GM12878 (cell line): ENCODE measurements around the gene SLC4A5. TPM values are rescaled to one million over a fixed set of nuclear protein-coding genes. Genes with fewer than 3 reads are reported as not detected.

ENCODE experiments used
- BHLHE40 ChIP-seq, 2 experiments: fragments of 450-650 bp in 1 of 2; IDR thresholded peaks; 2 replicates each; pipeline ENCODE4 v1.6.1; 2011 to 2017; ENCODE audit warnings: low read depth in 2 of 2, borderline replicate concordance in 1 of 2, improper control_type of control experiment in 1 of 2, low read length in 1 of 2, mild to moderate bottlenecking in 1 of 2
- BRCA1 ChIP-seq: IDR thresholded peaks from 2 replicates; pipeline ENCODE4 v1.6.1; 2011; ENCODE audit warnings: low read depth, low read length, improper control_type of control experiment
- CBFB ChIP-seq: IDR thresholded peaks from 2 replicates; pipeline ENCODE4 v1.6.1; 2016; ENCODE audit warnings: antibody characterized with exemption, low read depth
- CREM ChIP-seq: IDR thresholded peaks from 2 replicates; pipeline ENCODE4 v1.6.1; 2014; ENCODE audit warnings: antibody characterized with exemption, low read depth
- ESRRA ChIP-seq: IDR thresholded peaks from 2 replicates; pipeline ENCODE4 v1.6.1; 2012; ENCODE audit warnings: mild to moderate bottlenecking, low read length, improper control_type of control experiment
- EZH2 ChIP-seq: IDR thresholded peaks from 2 replicates; pipeline ENCODE4 v1.6.1; 2012; ENCODE audit warnings: low read depth, mild to moderate bottlenecking, control low read depth, inconsistent platforms, low read length, borderline replicate concordance; ENCODE audit not compliant: control insufficient read depth
- GABPA ChIP-seq: IDR thresholded peaks from 2 replicates; pipeline ENCODE4 v1.6.1; 2014; ENCODE audit warnings: antibody characterized with exemption, low read depth, mild to moderate bottlenecking, inconsistent platforms
- GATAD2B ChIP-seq: fragments of 450-650 bp; conservative IDR thresholded peaks from 2 replicates; pipeline ENCODE4 v1.6.1; 2017; ENCODE audit warnings: low read depth, mild to moderate bottlenecking, moderate library complexity
- HCFC1 ChIP-seq: fragments of 150-350 bp; IDR thresholded peaks from 2 replicates; pipeline ENCODE4 v1.6.1; 2014; ENCODE audit warnings: low read length
- IKZF1 ChIP-seq: fragments of 450-650 bp; conservative IDR thresholded peaks from 2 replicates; pipeline ENCODE4 v1.6.1; 2017; ENCODE audit warnings: antibody characterized with exemption, mild to moderate bottlenecking
- IRF5 ChIP-seq: fragments of 450-650 bp; IDR thresholded peaks from 2 replicates; pipeline ENCODE4 v1.6.1; 2017; ENCODE audit warnings: borderline replicate concordance
- MTA3 ChIP-seq: IDR thresholded peaks from 2 replicates; pipeline ENCODE4 v1.6.1; 2012; ENCODE audit warnings: low read length, inconsistent platforms, borderline replicate concordance
- MYC ChIP-seq: IDR thresholded peaks from 2 replicates; pipeline ENCODE4 v1.6.1; 2011; ENCODE audit warnings: mild to moderate bottlenecking, low read length, moderate library complexity, inconsistent platforms; ENCODE audit not compliant: insufficient read depth, insufficient replicate concordance, insufficient read length, severe bottlenecking
- PML ChIP-seq: IDR thresholded peaks from 2 replicates; pipeline ENCODE4 v1.6.1; 2012; ENCODE audit warnings: low read length, inconsistent platforms
- RFX5 ChIP-seq: IDR thresholded peaks from 2 replicates; pipeline ENCODE4 v1.6.1; 2011; ENCODE audit warnings: low read depth, low read length, improper control_type of control experiment
- SMARCA5 ChIP-seq: fragments of 450-650 bp; IDR thresholded peaks from 2 replicates; pipeline ENCODE4 v1.6.1; 2017; ENCODE audit warnings: mild to moderate bottlenecking
- SPI1 ChIP-seq: IDR thresholded peaks from 2 replicates; pipeline ENCODE4 v1.6.1; 2011; ENCODE audit warnings: low read depth, mild to moderate bottlenecking, low read length, moderate library complexity, borderline replicate concordance; ENCODE audit not compliant: insufficient read depth
- STAT3 ChIP-seq: IDR thresholded peaks from 2 replicates; pipeline ENCODE4 v1.6.1; 2011; ENCODE audit warnings: low read depth, low read length, improper control_type of control experiment
- TARDBP ChIP-seq: IDR thresholded peaks from 2 replicates; pipeline ENCODE4 v1.6.1; 2016; ENCODE audit warnings: borderline replicate concordance
- ZBTB11 ChIP-seq: fragments of 450-650 bp; formaldehyde crosslinking; IDR thresholded peaks from 2 replicates; pipeline ENCODE4 v1.5.0; 2022; ENCODE audit warnings: mild to moderate bottlenecking, missing genetic modification characterization
- ZBTB40 ChIP-seq: fragments of 450-650 bp; IDR thresholded peaks from 2 replicates; pipeline ENCODE4 v1.6.1; 2016; ENCODE audit warnings: mild to moderate bottlenecking, moderate library complexity, borderline replicate concordance
- ZNF274 ChIP-seq: IDR thresholded peaks from one replicate; pipeline ENCODE4 v1.8.0; 2011; ENCODE audit not compliant: insufficient read length, insufficient read depth
- polyA plus RNA-seq, 11 experiments: library from polyadenylated mRNA; depleted of rRNA in 4 of 11; unstranded in 6 of 11; stranded (reverse) in 5 of 11; fragments of >200 nt; fragmentation: Nextera tagmentation in 4 of 11; fragmentation: Illumina TruSeq in 1 of 11; extraction: Ambion mirVana in 4 of 11; extraction: Trizol in 1 of 11; gene quantifications; 1 replicate in 1 of 11; 2 replicates in 10 of 11; pipeline versions ENCODE4 v1.2.1 to v1.2.3, GENCODE V29; 2011 to 2016; ENCODE audit warnings: inconsistent platforms in 2 of 11, missing spikeins in 2 of 11, low read depth in 1 of 11
- total RNA-seq, 4 experiments: library from RNA; depleted of rRNA in 3 of 4; stranded (reverse); fragments of >200 nt in 3 of 4; fragmentation: Illumina TruSeq in 1 of 4; extraction: Trizol in 1 of 4; gene quantifications; 2 replicates each; pipeline versions ENCODE4 v1.2.1 to v1.2.3, GENCODE V29; 2013 to 2021

Gene SLC4A5
- total and polyA plus RNA-seq, 10 of the 15 experiments (the other 5 are each of a cell fraction or from before 2014, with no cell fraction given) = 0.15 to 4.7 (median 1.6) TPM

- no peak for TF ChIP-seq IRF5
- TF ChIP-seq RFX5 = no peak
- TF ChIP-seq ESRRA = no peak
- TF ChIP-seq GABPA = no peak
- TF ChIP-seq CBFB = peak; percentile 83
- no peak; the same call in 1 of the 2 replicates for TF ChIP-seq MTA3
- peak; percentile 13; the same call in 1 of the 2 replicates for TF ChIP-seq SPI1
- TF ChIP-seq IKZF1 = peak; percentile 60
- TF ChIP-seq ZBTB11 (CRISPR knock-in tag) = no peak
- no peak for TF ChIP-seq ZNF274
- no peak for TF ChIP-seq BRCA1
- TF ChIP-seq BHLHE40 (IDR thresholded peaks at IDR 0.05; ENCODE audit: borderline replicate concordance in 1 of 2, low read depth in 2 of 2, low read length in 1 of 2) = peak; percentile 75 to 84
- TF ChIP-seq TARDBP = no peak
- TF ChIP-seq CREM = peak; percentile 74
- TF ChIP-seq PML = no peak
- TF ChIP-seq MYC = no peak
- no peak for TF ChIP-seq SMARCA5
- TF ChIP-seq HCFC1 = no peak
- no peak for TF ChIP-seq ZBTB40
- no peak for TF ChIP-seq STAT3
- TF ChIP-seq GATAD2B = no peak
- TF ChIP-seq EZH2 = no peak
Measured at GRCh38 chr2:74206180-74206688, 137.0 kb downstream of the SLC4A5 start (continued).
